ENCODE data around the gene POMT2.
"Not testable (repeated sequence)": the region's sequence is repeated elsewhere in the genome, so short reads cannot be mapped to it uniquely, and the experiment has no call there.

Gene POMT2

DNA sequence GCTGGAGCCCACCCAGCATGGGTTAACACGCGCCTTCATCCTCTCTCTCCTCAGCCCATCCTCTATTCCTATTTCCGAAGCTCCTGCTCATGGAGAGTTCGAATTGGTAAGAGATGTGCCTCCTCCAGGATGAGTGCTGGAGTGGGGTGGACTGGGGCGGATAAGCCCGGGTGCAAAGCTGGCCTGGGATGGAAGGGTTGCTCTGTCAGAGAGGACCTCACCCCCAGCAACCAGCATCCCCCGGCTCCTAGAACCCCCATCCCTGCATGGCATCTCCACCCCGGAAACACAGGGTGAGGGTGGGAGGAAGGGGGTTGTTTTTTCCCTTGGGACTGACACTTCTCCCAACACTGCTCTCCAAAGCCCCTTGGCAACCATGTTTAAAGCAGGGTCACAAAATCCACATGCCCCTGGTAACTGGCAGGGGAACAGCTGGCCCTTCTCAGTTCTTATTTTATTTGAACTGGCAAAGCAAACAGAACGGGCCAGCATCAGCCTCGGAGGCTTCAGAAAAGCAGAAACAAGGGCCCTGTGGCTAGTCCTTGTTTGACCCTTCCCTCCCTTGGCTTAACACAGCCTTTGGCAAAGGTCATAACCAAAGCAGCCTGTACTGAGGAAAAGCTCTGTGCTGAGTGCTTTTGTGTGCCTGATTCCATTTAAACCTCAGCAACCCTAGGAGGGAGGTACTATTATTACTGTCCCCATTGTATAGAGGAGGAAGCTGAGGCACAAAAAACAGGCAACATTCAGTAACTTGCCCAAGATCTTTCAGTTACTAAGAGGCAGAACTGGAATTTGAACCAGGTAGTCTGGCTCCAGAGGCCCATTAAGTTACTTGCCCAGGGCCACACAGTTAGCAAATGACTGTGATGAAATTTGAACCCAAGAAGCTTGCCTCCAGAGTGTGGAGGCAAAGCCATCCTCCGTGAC, 4.4 kb upstream of the POMT2 start:
- no peak for DNase-seq (ENCODE audit: low read depth)

DNA sequence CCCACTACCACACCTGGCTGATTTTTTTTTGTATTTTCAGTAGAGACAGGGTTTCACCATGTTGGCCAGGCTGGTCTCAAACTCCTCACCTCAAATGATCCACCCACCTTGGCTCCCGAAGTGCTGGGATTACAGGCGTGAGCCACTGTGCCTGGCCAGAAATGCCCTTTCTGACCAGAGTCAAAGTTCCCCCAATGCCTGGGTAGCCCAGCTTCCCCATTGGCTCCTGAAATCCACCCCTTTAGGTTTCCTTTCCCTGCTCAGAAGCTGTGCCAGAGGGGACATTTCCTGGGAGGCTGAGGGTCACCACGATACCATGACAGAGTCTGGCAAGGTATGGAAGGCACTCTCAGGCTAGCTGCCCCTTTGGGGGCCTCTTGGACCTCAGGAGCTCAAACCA, 3.6 kb upstream of the POMT2 start:
- no peak for DNase-seq (ENCODE audit: low read depth)

DNA sequence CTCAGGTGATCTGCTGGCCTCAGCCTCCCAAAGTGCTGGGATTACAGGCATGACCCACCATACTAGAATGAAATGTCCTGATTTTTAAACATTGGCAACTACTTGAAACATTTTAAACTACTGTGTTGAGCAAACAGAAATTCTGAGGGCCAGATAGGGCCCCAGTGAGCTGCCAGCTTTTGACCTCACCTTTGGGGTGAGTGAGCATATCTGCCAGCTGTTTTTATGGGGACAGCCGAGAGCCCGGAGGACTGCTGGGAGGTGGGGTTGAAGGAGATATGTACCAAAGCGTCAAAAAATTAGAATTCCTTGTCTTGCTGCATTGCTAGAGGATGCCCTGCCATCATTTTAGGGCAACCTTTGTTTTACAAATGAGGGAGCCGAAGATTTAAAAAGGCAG, 2.9 kb upstream of the POMT2 start:
- DNase-seq (ENCODE audit: low read depth): no peak

DNA sequence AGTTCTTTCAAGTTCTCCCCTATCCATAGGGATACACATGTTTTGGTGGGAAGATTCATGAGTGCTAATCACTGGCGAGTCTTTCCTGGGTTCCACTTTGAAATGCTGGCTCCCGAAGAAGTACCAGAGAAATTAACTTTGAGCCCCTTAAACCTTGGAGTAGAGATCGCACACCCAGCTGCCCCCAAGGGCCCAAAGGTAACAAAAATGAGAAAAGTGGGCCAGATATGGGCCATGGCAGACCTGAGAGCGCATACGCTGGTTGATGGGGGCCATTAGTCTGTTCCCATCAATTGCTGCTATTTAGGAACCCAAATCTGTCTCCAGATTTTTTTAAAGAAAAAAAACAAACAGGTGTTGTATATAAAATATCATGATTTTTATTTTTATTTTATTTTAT, 2.3 kb upstream of the POMT2 start:
- DNase-seq (ENCODE audit: low read depth): no peak

DNA sequence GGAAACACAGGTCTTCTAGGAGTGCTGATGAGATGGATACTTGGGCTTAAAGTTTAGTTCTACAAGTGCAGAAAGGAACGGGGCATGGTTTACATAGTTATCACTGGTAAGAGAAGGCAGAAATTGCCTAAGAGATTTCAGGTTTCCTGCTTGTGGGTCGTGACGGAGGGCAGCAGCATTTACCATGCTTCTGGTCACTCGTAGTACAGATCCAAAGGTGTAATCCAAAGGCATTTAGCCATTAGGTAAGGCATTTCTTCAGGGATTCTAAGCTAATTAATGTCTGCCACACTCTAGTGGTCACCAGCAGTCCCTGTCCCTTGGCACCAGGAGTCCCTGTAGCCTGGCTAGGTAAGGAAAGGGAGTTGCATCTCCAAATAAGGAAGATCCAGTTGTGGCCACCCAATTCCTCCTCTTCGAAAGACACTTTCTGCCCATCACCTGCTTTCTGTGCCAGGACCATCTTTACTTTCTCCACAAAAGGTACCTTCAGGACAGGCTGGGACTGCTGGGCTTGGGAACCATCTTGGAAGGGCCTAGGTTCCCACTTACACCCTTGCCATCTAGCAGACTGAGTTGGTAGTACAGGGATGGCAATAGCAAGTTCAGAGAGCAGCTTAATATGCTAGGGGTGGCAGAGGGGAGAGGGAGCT, 1.7 kb upstream of the POMT2 start:
- DNase-seq (ENCODE audit: low read depth): no peak

DNA sequence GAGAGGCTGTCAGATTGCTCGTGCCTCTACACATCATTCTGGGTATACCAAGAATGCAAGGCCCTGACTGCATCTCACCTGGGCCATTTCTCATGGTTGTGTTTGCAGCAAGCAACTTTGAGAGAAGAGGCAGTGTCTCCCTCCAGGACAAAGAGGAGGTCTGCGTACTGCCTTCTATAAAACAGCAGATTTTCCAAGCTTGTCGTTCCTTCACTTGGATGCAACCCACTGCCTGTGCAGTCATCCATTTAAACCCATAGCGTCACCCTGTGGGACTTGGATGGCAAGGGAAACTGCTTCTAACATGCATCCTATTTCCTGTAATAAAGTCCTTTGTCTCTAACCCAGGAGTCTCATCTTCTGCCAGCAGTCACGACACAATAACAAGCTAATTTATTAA, 1.3 kb downstream of the POMT2 start:
- DNase-seq (ENCODE audit: low read depth): no peak

DNA sequence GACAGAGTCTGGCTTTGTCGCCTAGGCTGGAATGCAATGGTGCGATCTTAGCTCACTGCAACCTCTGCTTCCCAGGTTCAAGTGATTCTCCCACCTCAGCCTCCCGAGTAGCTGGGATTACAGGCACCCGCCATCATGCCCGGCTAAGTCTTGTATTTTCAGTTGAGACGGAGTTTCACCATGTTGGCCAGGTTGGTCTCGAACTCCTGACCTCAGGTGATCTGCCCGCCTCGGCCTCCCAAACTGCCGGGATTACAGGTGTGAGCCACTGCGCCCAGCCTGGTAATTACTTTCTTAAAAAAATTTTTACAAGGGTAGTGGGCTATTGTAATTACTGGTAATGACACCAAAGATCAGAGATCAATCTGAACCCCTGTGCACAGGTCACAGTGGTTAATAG, 1.9 kb downstream of the POMT2 start:
- DNase-seq (ENCODE audit: low read depth): not testable (repeated sequence)

DNA sequence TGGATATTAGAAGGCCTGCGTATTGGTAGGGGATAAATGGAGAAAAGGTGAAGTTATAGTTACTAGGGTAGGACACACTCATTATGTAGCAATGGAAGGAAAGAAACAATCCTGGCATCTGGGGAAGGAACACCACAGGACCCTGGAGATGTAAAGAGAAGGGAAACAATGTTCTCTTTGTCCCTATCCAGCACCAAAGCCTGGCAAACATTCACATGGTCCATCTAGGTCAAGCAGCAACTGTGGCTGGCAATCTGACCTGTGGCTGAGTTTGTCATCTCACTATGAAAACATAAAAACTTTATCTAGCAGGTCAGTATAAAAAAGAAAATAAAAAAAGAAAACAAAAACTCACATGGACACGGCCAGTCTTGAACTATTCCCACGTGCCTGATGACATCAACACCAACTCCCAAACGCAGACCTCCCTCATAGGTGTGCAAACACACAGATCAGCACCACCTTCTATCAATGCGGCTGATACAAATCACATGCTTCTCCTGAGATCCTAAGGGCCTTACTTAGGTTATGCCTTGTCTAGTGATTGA, 2.6 kb downstream of the POMT2 start:
- no peak for DNase-seq (ENCODE audit: low read depth)

DNA sequence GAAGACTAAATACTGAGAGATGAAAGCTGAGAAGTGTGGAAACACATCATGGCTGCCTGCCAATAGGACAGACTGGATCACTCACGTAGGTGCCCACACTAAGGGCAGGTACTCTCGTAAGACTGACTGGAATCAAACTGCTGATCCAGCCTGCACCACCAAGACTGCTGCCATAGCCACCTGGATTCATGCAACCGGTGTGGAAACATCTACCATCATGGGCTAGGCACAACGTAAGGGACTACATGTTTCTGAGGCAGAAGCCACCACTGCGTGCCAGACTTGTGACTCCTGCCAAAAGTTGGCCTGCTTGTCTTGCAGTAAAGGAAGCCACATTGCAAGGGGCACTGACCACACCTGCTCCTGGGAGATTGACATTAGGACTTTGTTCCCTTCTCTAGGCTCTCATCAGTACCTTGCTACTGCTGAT, 3.8 kb downstream of the POMT2 start:
- DNase-seq (ENCODE audit: low read depth): no peak

DNA sequence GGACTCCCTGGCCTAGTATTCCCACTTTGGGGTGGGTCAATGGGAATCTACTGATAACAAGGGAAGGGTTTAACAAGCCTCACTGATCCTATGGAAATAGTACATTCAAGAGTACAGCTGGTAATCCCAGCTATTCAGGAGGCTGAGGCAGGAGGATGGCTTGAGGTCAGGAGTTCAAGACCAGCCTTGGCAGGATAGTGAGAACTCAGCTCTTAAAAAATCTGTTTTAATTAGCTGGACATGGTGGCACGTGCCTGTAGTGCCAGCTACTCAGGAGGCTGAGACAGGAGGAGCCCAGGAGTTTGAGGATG, 4.5 kb downstream of the POMT2 start:
- DNase-seq (ENCODE audit: low read depth): no peak

DNA sequence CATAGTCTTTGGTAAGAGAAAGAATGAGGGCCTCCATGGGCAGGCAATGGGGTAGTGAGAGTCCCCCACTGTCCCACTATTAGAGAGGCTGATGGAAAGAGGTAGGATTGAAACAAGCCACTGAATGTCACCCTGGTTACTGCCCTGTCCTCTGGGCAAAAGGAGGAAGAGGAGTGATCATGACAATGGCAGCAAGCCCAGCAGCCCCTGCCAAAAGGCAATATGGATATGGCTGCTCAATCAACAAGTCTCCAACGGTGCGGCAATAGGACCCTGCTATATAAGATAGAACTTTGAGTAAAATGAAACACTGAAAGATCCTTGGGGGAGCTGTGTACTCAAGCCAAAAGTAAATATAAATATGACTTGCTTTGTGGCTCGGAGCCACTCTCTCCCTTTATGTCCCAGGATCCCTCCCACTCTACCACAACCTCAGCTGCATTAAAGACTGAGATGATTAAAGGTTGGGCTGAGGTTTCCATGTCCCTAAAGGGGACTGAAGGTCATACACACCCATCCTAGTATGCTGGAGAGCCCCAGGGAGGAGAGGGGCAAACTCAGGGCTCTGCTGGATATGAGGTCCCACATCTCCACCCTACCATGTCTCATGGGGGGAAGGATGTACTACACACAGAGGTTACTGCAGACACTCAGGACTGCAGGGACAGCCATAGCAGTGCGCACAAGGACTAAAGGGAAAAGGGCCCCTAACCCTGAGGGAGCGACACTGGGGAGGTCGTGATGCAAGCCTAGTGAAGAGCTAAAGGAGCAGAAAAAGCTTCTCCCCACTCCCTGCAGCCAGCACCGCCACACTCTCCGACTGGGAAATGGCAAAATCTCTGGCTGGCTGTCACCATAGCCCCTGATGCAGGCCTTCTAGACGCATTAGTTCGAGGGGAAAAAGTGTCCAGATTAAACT, 5.9 kb downstream of the POMT2 start:
- no peak for DNase-seq (ENCODE audit: low read depth)

DNA sequence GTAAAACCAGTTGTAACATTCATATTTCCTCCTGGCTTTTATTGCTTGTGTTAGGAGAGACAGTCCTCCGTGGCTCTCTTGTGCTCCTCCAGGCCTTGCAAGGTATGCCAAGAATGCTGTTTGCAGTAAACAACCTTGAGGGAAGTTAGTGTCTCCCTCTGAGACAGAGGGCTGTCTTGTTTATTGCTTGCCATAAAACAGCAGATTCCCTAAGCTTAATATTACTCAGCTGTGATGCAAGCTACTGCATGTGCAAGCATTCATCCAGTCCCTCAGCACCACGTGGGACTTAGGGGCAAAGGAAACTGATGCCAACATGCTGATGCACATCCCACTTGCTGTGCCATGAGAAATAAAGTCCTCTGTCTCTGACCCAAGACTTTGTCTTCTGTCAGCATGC, 6.6 kb downstream of the POMT2 start:
- DNase-seq (ENCODE audit: low read depth): peak; percentile 97

DNA sequence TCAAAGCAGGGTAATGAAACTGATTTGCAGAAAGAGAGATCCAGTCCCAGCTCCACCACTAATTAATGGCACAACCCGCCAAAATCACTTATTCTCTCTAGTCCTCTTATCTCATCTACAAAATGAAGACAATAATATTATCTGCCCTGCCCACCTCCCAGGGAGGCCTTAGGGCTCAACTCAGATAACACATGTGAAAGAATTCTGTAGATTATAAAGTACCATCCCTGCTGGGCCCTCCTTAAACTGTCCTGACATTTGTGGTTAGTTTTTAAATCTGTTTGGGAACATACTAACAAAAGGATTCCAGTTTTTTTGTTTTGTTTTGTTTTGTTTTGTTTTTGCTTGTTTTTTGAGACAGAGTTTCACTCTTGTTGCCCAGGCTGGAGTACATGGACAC, 7.3 kb downstream of the POMT2 start:
- no peak for DNase-seq (ENCODE audit: low read depth)

DNA sequence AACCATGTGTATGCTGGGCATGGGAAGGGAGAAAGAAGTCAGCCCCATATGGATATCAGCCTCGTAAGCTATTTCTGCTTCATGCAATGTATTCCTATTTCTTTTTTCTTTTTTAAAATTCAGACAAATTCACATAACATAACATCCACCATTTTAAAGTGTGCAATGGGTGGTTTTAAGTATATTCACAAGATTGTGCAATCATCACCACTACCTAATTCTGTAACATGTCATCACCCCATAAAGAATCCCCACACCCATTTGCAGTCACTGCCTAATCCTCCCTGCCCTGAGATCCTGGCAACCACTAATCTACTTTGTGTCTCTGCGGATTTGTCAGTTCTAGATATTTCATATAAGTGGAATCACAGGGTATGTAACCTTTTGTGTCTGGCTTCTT, 9.5 kb downstream of the POMT2 start:
- DNase-seq (ENCODE audit: low read depth): no peak

DNA sequence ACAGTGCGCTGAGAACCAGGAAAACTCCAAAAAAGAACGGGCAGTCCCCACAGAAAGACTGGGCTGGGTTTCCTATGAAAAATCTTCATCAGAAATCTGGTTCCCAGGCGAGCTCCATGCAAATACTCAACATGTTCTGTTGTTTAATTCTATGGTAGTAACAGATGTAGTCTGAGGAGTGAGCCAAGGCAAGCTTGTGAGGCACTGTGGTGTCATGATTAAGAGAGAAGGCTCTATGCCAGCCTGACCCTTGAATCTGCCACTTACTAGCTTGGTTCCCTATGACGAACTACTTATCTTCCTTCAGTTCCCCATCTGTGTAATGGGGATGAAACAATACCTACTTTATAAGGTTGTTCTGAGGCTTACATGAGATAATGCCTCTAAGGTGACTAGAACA, 10.7 kb downstream of the POMT2 start:
- no peak for DNase-seq (ENCODE audit: low read depth)

DNA sequence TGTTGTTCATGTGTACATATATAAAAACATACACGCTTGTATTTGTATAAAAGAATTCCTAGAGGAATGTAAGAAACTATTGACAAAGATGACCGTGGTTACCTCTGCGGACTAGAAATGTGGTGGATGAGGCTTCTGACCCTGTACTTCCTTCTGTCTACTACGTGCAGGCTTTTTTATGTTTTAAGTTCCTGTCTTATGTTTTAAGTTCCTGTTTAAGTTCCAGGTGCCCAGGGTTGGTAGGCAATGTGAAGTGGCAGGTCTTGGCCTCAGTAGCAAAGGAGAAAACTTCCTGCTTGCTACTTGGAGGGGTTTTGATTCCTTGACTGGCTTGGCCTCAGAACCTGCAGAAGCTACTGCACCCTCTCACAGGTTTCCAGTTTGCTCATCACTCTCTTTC, 11.6 kb downstream of the POMT2 start:
- DNase-seq (ENCODE audit: low read depth): no peak

DNA sequence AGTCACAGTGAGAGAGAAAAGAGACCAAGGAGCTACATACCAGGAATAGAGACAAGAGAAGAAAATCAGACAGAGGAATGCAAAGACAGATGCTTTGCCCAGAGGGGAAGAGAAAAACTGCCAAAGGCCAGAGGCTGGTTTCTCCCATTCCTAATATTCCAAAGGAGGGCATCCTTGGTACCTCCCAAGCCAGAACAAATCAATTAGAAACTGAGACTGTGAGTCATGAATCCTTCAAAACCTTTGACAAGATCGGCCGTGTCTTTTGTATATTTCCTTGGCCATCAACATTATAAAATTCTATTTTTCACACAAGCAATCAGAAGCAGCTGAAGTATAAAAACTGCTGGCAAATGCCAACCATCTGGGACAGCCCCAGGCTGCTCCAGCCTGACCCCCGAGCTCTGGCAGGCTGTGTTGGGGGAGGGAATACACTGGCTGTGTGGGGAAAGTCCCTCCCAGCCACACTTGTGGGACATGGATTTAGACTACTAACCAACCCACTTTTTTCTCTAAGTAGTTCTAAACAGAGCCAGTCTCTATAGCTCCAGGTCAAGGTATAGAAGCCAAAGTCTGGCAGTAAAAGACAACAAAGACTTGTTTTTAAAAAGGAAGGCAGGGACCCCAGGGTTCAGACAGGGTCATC, 13.7 kb downstream of the POMT2 start:
- no peak for DNase-seq (ENCODE audit: low read depth)

DNA sequence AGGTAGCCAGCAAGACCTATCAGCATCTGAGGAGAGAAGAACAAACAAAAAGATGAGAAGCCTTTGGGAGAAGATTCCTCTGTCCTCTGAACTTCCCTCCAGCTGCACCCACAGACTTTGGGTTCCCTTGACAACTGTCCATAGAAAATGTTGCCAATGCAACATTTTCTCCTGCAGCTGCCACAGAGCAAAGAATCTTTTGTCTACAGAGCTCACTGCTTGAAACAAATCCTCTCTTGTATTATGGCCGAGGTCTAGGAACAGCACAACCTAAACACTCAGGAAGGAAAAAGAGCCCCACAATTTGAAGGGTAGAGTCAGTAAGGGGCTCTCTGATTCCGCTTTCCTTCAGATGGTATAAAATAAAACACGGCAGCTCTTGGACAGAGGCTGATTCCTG, 14.3 kb downstream of the POMT2 start:
- DNase-seq (ENCODE audit: low read depth): no peak

DNA sequence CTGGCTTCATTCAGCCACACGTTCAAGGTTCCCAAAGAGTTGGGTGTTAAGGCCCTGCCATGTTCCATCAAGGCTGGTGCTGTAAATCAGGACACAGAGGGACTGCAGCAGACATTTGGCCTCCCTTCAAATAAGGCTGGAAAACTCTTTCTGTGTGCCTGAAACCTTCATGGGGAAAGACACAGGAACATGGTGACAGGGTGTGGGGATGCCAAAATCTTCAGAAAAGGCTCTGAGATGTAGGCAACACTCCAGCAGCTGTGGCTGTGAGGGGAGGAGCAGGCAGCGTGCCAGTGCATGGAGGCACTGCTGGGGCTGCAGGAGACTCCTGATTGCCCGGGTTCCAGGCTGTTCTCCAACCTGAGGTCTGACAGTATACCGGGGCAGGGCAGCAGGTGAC, 15.0 kb downstream of the POMT2 start:
- no peak for DNase-seq (ENCODE audit: low read depth)

DNA sequence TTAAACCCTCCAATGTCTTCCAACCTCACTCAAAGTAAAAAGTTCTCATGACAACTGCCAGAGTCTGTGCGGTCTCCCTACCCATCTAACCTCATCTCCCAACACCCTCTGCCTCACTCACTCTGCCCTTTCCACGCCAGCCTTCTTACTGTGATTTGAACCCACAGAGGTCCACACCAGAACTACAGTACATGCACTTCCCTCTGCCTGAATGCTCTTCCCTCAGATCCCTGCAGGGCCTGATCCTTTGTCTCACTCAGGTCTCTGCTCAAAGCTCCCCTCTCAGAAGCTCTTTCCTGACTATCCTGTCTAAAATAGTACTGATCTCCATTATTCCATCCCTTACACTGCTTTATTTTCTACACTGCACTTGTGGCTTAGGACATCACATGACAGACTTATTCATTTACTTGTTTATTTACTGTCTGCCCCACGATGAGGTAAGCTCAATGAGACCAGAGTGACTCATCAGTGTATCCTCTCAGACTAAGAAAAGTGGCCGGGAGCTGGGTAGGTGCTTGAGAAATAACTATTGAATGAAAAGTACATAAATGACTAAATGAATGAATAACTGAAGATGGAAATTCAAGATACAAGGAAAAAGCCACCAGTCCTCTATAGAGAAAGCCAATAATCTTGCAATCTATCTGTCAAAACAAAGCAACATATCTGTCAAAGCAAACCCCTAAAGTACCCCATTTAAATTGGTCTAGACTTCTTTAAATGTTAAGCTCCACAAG, 17.1 kb downstream of the POMT2 start:
- peak; percentile 87 for DNase-seq (ENCODE audit: low read depth)

DNA sequence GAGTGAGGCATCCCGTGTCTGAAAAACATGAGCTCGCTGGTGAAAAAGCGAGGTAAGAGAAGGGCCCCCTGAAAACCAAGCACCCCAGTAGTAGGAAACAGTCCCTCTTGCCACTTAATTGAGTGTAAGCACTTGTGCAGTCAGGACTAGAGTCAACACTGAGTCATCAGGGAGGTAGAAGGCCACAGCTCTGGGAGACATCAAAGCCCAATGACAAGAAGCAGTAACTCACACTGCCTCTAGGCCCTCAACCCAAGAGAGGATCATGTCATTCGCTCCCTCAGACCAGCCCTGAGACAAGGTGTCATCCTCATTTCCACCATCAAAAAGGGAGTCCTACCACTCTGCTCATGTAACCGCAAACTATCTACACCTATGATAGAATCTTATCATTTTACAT, 17.8 kb downstream of the POMT2 start:
- DNase-seq (ENCODE audit: low read depth): no peak
